Lower leg skin (tissue), 4 donors: ENCODE results near the gene VAV2. TPM values are rescaled to one million over a fixed set of nuclear protein-coding genes. Genes with fewer than 3 reads are reported as not detected.

Experiments used
- DNase-seq, 2 donors: peaks; one replicate each; pipeline ENCODE4 v3.0.0-alpha.2; 2019; ENCODE audit warnings: low spot score in 2 of 2
- H3K4me3 ChIP-seq: fragments of 200-600 bp; sonication (generic); 2 replicates; pipeline ENCODE4 v1.5.1; 2017; ENCODE audit warnings: mild to moderate bottlenecking, low read depth; ENCODE audit not compliant: poor library complexity, severe bottlenecking
- CTCF ChIP-seq, 3 donors: fragments of 450-650 bp; IDR thresholded peaks; one replicate each; pipeline ENCODE4 v1.5.1; 2016; ENCODE audit warnings: antibody characterized with exemption in 3 of 3, mild to moderate bottlenecking in 3 of 3, moderate library complexity in 2 of 3
- POLR2A ChIP-seq, 2 donors: fragments of 450-650 bp; IDR thresholded peaks; one replicate each; pipeline ENCODE4 v1.6.1; 2016 to 2017; ENCODE audit warnings: antibody characterized with exemption in 2 of 2, mild to moderate bottlenecking in 1 of 2, moderate library complexity in 1 of 2
- WGBS, 2 donors: methylation state at CpG; one replicate each; pipeline ENCODE4 v1.1.5; 2018; 5-methylcytosine and 5-hydroxymethylcytosine counted together
- intact Hi-C: fragments of 100-400 bp; cut with DNase I; formaldehyde crosslinking; loops from one replicate; pipeline ENCODE4 v1.15.0; 2023; ENCODE audit warnings: low total_unique reads
- total RNA-seq, 4 donors: library from RNA; depleted of rRNA; stranded (reverse); fragments of >200 nt; gene quantifications; one replicate each; pipeline ENCODE4 v1.1.0, GENCODE V29; 2016

The VAV2 gene
- total RNA-seq, 4 donors from 2014 or later = 6.8 to 9.1 (median 7.5) TPM

DNA sequence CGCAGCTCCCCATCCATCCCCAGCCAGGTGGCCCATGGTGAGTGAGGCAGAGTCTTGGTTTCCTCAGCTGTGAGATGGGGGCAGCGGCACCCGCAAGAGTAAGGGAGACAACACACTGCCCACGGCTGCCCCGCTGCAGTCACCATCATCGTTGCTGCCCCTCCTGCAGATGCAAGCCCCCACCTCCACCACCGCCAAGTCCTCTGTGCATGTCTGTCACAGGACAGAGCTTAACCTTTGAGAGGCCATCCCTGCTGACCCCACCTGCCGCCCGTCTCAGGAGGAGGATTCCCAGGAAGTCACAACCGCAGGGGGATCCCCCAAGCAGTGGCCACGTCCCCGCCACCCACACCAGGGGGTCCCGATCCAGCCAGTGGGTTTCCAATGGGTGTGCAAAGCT lies 113.7 kb downstream of the VAV2 start:
- no peak for TF ChIP-seq POLR2A (IDR thresholded peaks at IDR 0.05)
- no peak for TF ChIP-seq CTCF (IDR thresholded peaks at IDR 0.05)
- 96 to 100% methylated on average over 8 to 12 of the region's 13 CpGs for WGBS, 2 donors
- H3K4me3 ChIP-seq = no peak overlapping the region
- no peak for DNase-seq
- intact Hi-C loops = no loop called here

DNA sequence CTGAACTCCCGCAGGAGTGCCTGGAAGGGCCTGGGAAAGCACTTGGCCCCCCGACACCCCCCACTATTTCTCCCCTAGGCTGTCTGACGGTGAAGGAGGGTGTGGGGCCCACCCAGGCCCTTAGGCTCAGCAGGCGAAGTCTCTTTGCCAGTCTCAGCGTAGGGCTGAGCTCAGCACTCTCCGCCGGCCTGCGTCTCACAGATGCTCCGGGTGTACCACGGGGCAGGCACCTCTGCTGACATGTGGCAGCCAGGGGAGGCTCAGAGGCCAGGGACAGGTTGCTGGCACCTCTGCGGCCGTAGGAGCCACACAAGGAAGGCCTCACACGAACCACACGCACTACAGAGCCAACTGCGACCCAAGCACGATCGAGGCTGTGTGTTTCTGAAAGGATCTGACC lies 114.2 kb downstream of the VAV2 start:
- intact Hi-C loops = no loop called here
- DNase-seq = no peak
- TF ChIP-seq POLR2A (IDR thresholded peaks at IDR 0.05) (no peak), CTCF (IDR thresholded peaks at IDR 0.05) (no peak)
- 84 to 89% methylated on average over 10 to 17 of the region's 17 CpGs for WGBS, 2 donors
- no peak overlapping the region for H3K4me3 ChIP-seq

- intact Hi-C loops = no loop called here
These were observed 114.8 kb downstream of the VAV2 start for GRCh38 chr9:133877327-133877726.

GRCh38 chr9:133876836-133877235 lies 115.3 kb downstream of the VAV2 start:
- H3K4me3 ChIP-seq = no peak overlapping the region
- DNase-seq = no peak
- TF ChIP-seq POLR2A (IDR thresholded peaks at IDR 0.05) (no peak), CTCF (IDR thresholded peaks at IDR 0.05) (no peak)
- WGBS, 2 donors = 34 to 56% methylated on average over 13 of the region's 13 CpGs
- intact Hi-C loops = no loop called here

More at GRCh38 chr9:133877327-133877726, 114.8 kb downstream of the VAV2 start:
- TF ChIP-seq CTCF (IDR thresholded peaks at IDR 0.05) = no peak
- DNase-seq = no peak
- WGBS, 2 donors = 54% methylated on average over 5 of the region's 5 CpGs
- no peak overlapping the region for H3K4me3 ChIP-seq

DNA sequence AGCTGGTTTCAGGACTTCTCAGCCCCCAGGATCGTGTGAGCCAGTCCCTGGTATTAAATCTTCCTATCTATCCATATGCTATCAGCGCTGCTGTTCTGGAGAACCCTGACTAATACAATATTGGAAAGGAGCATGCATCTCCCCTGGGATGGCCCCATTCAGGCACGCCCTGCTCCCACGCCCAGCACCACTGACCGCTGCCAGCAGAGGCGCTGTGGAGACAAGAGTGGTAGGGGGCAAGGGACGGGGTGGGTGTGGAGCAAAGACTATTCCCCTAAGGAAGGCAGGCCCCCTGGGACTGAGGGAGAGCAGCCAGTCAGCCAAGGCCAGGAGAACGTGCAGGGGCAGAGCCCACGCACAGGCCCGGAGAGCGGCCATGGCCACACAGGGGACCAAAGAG lies 116.0 kb downstream of the VAV2 start:
- WGBS, 2 donors = 50 to 52% methylated on average over 11 of the region's 11 CpGs
- TF ChIP-seq CTCF (IDR thresholded peaks at IDR 0.05) = no peak

GRCh38 chr9:133875131-133875530 lies 117.0 kb downstream of the VAV2 start:
- no peak overlapping the region for H3K4me3 ChIP-seq
- no peak for DNase-seq
- intact Hi-C loops = no loop called here
- WGBS, 2 donors = 91% methylated on average over 9 to 11 of the region's 11 CpGs
- no peak for TF ChIP-seq CTCF (IDR thresholded peaks at IDR 0.05)

More for the DNA sequence above, 116.0 kb downstream of the VAV2 start:
- no peak for DNase-seq
- intact Hi-C loops = no loop called here
- H3K4me3 ChIP-seq = no peak overlapping the region
